ENCODE results near the gene DGLUCY.

DNA sequence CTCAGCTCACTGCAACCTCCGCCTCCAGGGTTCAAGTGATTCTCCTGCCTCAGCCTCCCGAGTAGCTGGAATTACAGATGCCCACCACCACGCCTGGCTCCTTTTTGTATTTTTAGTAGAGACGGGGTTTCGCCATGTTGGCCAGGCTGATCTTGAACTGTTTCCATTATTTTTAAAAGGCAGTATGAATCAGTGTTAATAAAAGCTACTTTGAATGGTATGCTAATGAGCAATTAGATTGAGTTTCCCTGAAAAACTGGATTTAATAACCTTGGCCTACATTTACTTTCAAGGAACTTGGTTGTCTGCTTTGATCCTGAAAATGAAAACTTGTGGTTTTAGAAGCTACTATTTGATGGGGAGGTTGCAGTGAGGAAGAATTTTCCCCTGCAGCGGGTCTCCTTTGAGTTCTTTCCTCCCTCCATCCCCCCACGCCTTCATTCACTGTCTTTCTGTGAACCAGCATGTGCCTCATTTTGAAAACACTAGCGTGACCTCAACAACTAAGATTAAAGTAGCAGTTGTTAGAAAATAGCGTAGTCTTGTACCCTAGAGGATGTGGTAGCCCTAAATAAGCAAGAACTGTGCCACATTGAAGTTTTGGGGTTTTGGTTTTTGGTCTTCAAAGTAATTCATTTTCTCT is 35.7 kb upstream of the DGLUCY start:
- TF ChIP-seq, protein P1, sequence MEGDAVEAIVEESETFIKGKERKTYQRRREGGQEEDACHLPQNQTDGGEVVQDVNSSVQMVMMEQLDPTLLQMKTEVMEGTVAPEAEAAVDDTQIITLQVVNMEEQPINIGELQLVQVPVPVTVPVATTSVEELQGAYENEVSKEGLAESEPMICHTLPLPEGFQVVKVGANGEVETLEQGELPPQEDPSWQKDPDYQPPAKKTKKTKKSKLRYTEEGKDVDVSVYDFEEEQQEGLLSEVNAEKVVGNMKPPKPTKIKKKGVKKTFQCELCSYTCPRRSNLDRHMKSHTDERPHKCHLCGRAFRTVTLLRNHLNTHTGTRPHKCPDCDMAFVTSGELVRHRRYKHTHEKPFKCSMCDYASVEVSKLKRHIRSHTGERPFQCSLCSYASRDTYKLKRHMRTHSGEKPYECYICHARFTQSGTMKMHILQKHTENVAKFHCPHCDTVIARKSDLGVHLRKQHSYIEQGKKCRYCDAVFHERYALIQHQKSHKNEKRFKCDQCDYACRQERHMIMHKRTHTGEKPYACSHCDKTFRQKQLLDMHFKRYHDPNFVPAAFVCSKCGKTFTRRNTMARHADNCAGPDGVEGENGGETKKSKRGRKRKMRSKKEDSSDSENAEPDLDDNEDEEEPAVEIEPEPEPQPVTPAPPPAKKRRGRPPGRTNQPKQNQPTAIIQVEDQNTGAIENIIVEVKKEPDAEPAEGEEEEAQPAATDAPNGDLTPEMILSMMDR (IDR thresholded peaks at IDR 0.05) = no peak
- no peak for TF ChIP-seq POLR2A (IDR thresholded peaks at IDR 0.05)

Measured in Peyer's patch (tissue), 4 donors.